Pancreas (tissue), 10 donors: Measurements from ENCODE around the gene KLHL35. TPM values are rescaled to one million over a fixed set of nuclear protein-coding genes. Genes with fewer than 3 reads are reported as not detected.

Experiments used
- ATAC-seq, 4 donors: fragments of 200-7000 bp; cut with Tn5 transposase; one replicate each; pipeline versions ENCODE4 v1.8.0 to v1.9.1; 2020; ENCODE audit warnings: mild to moderate bottlenecking in 4 of 4, moderate library complexity in 4 of 4
- DNase-seq, 6 donors: peaks; one replicate each; pipeline ENCODE4 v3.0.0-alpha.2; 2020
- FAIRE-seq: peaks from 2 replicates; lab custom pipeline; 2012; peaks lifted over from hg19 to GRCh38; lab: Jason Lieb, UNC
- H3K27ac ChIP-seq, 4 donors: fragments of 200-600 bp; sonication (generic); 1 replicate in 3 of 4; 2 replicates in 1 of 4; pipeline versions ENCODE4 v1.5.0 to v1.8.0; 2020
- H3K27me3 ChIP-seq, 4 donors: fragments of 200-600 bp; one replicate each; pipeline ENCODE4 v1.8.0; 2021
- H3K36me3 ChIP-seq, 3 donors: fragments of 200-600 bp; sonication (generic) in 1 of 3; one replicate each; pipeline versions ENCODE4 v1.5.0 to v1.8.0; 2020 to 2021
- H3K4me1 ChIP-seq, 3 donors: fragments of 200-600 bp; one replicate each; pipeline ENCODE4 v1.8.0; 2021
- H3K4me3 ChIP-seq, 4 donors: fragments of 200-600 bp; sonication (generic) in 2 of 4; one replicate each; pipeline versions ENCODE4 v1.5.0 to v1.8.0; 2020 to 2021
- H3K9me3 ChIP-seq, 4 donors: fragments of 200-600 bp; one replicate each; pipeline ENCODE4 v1.8.0; 2021
- WGBS, 2 donors: extraction: QIAGEN DNeasy Blood & Tissue Kit; methylation state at CpG; one replicate each; pipeline ENCODE4 v1.1.7; 2013; 5-methylcytosine and 5-hydroxymethylcytosine counted together
- intact Hi-C, 3 donors: fragments of 100-400 bp; cut with DNase I; formaldehyde crosslinking; loops; one replicate each; pipeline versions ENCODE4 v1.11.1 to v1.14.2; 2022
- polyA plus RNA-seq, 2 donors: library from polyadenylated mRNA; stranded (reverse); fragments of 200-250 nt; gene quantifications; one replicate each; pipeline ENCODE4 v1.2.3, GENCODE V29; 2013
- total RNA-seq, 6 donors: library from RNA; stranded (reverse); fragmentation: NEBNext Ultra II Directional in 4 of 6; extraction: Animal tissue kit (Norgen Biotek cat#: 25700) in 4 of 6; gene quantifications; one replicate each; pipeline versions ENCODE4 v1.2.1 to v1.2.4, GENCODE V29; 2021 to 2023
- TF ChIP-seq, protein P1 (sequence below), 4 donors: fragments of 200-600 bp; sonication (generic) in 3 of 4; IDR thresholded peaks; one replicate each; pipeline versions ENCODE4 v1.5.0 to v1.8.0; 2021; ENCODE audit warnings: antibody characterized with exemption in 4 of 4
- donor health status: healthy with polysubstance abuse.
- donor health status: DM: no; HTN: no; CAD: no; lungs with moderate emphysema.
- donor health status: DM: no; HTN: no; CAD: no.
- donor health status: control.
- donor health status: control.
- donor health status: Bipolar disorder and iron deficiency.
- donor health status: DM: yes; HTN: yes; CAD: no.
- donor health status: DM: no; HTN: no; CAD: no.
- donor health status: DM: no; HTN: no; CAD: no.
- donor health status: DM: yes; HTN: yes; CAD: no.

The KLHL35 gene
- total and polyA plus RNA-seq, 8 donors: 0.97 to 3.1 (median 1.8) TPM

DNA sequence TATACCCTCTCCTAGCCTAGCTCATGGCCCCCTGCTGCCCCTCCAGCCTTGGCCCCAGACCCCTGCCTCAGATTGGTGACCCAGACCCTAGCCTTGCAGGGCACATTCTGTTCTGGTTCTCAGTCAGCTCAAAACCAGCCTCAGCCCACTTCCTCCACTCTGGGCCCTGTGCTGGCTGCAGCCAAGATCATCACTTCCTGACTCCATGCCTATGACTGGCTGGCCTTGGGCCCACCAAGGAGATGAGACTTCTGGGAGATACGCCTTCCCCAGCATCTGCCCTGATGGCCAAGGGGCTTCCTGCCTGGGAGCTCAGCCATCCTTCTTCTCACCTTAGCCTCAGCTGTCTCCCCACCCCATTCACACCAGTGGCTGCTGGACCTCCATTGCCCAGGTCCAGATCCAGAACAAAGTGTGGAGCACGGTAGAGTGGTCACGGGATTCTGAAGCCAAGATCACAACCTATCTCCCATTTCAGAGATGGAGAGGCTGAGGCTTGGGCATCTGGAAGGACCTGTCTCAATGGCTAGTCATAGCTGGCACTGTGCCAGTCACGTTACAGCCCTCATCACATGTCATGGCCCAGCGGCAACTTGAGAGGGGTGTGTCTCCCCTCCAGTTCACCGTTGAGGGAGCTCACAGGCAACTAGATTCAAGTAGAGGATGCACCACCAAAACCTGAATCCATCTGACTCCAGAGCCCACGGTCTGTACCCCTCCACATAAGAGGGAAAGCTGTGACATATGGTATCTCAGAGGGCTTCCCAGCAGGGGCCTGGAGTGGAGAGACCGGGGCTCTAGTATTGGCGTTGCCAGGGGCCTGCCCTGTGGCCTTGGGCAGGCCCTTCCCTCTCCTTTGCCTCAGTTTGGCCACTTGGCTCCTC, 43.0 kb upstream of the KLHL35 start:
- FAIRE-seq: no peak
- intact Hi-C loops: no loop called here
- H3K36me3 ChIP-seq: no peaks in the 10 kb centered on the region

DNA sequence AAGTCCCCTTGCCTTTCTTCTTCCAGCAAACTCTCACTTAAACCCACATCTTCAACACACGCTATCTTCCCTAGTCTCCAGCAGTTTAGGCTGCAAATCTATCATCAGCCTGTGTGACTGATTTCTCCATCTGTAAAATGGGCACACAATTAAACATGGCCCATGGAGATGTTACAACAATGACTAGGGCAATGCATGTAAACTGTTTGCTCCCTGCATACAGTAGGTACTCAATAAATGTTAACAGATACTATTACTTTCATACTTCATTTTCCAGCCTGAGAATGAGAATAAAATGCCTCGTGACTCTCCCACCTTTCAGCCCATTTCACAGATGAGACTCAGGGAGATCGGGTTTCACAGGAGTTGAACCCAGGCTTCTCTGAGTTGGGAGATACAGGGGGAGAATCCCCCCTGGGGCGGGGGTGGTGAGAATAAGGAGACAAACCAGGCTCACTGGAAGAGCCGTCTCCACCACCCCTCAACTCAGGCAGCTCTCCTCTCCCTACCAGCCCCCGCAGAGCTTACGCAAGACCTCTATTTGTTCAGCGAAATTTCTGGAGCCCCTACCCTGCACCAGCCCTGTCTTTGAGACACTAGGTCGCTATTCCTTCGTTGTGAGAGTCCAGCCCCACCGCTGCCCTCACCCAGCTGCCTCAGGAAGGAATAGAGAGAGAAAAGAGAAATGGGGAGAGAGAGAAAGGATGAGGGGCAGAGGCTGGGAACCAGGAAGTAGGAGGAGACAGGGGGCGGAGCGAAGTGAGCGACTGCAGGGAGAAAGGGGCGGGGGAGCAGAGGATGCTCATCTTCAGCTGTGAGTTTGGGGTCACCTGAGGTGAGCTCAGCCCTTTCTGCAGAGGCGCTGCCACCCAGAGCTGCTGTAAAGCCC, 42.1 kb upstream of the KLHL35 start:
- no peak for FAIRE-seq
- no peaks in the 10 kb centered on the region for H3K9me3 ChIP-seq
- peak overlapping the region in 2 of 4 donors; percentile 17 to 61 for H3K27ac ChIP-seq
- no peaks in the 10 kb centered on the region for H3K36me3 ChIP-seq
- ATAC-seq: no peak
- WGBS, 2 donors: 82 to 88% methylated on average over 16 of the region's 16 CpGs
- H3K4me1 ChIP-seq: peaks cover 15 to 20% (median 18%) of the 10 kb centered on the region in 3 donors
- TF ChIP-seq, protein P1, sequence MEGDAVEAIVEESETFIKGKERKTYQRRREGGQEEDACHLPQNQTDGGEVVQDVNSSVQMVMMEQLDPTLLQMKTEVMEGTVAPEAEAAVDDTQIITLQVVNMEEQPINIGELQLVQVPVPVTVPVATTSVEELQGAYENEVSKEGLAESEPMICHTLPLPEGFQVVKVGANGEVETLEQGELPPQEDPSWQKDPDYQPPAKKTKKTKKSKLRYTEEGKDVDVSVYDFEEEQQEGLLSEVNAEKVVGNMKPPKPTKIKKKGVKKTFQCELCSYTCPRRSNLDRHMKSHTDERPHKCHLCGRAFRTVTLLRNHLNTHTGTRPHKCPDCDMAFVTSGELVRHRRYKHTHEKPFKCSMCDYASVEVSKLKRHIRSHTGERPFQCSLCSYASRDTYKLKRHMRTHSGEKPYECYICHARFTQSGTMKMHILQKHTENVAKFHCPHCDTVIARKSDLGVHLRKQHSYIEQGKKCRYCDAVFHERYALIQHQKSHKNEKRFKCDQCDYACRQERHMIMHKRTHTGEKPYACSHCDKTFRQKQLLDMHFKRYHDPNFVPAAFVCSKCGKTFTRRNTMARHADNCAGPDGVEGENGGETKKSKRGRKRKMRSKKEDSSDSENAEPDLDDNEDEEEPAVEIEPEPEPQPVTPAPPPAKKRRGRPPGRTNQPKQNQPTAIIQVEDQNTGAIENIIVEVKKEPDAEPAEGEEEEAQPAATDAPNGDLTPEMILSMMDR (IDR thresholded peaks at IDR 0.05): no peak
- no peak overlapping the region for H3K4me3 ChIP-seq
- intact Hi-C loops: no loop called here
- peak in 2 of 6 donors; percentile 33 to 52 for DNase-seq
- no peaks in the 10 kb centered on the region for H3K27me3 ChIP-seq

More for the DNA sequence above, 43.0 kb upstream of the KLHL35 start:
- Histone ChIP-seq H3K9me3 (no peaks in the 10 kb centered on the region), H3K27me3 (no peaks in the 10 kb centered on the region), H3K4me3 (no peak overlapping the region), H3K27ac (peak overlapping the region; percentile 59 to 76 (median 63)), H3K4me1 (peaks cover 15 to 20% (median 18%) of the 10 kb centered on the region in 3 donors)
- DNase-seq (peak in 2 of 6 donors; percentile 36 to 69), ATAC-seq (peak; percentile 5 to 13 (median 10))
- TF ChIP-seq, protein P1 (IDR thresholded peaks at IDR 0.05): no peak
- WGBS, 2 donors: 55 to 64% methylated on average over 9 of the region's 9 CpGs

DNA sequence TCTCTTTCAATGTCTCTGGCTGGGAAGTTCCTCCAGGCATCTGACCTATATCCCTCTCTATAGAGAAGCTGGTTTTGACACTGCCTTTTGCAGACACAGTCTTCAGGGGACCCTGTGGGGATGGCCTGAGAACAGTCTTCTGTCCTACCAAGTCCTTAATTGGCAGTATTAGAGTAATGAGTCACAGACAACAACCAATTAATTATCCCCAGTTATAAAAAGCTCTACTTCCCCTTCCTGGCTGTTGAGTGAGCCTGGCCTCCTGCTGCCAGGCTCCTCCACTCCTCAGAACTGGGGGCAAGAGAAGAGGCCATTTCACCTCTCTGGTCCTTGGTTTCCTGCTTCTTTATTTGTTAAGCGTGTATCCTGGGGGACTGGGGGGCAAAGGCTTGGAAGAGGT, 41.2 kb upstream of the KLHL35 start:
- intact Hi-C loops: no loop called here
- no peak for FAIRE-seq
- TF ChIP-seq, protein P1 (IDR thresholded peaks at IDR 0.05): no peak
- Histone ChIP-seq H3K9me3 (no peaks in the 10 kb centered on the region), H3K27me3 (no peaks in the 10 kb centered on the region), H3K27ac (no peak overlapping the region), H3K4me3 (no peak overlapping the region), H3K4me1 (peaks cover 15 to 20% (median 18%) of the 10 kb centered on the region in 3 donors), H3K36me3 (no peaks in the 10 kb centered on the region)
- ATAC-seq: no peak
- 79 to 90% methylated on average over 1 of the region's 1 CpG for WGBS, 2 donors
- no peak for DNase-seq

DNA sequence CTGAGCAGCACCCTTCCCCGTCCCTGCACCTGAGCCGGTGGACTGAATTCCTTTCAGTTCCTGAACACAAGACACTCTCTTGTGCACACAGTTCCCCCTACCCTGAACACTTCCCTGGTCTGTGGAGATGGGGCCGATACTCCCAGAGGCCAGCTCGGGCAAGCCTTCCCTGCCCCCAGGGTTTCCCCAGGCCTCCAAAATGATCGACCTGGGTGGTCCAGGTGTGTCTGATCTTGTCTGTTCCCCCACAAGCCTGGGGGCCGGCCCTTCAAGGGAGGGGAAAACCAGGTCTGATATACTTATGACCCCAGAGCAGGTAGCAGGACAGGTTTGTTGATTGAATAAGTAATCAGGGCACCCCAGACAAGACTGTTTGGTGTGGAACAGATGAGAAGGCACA, 40.7 kb upstream of the KLHL35 start:
- Histone ChIP-seq H3K4me3 (no peak overlapping the region), H3K36me3 (no peaks in the 10 kb centered on the region), H3K27me3 (no peaks in the 10 kb centered on the region), H3K9me3 (no peaks in the 10 kb centered on the region), H3K27ac (no peak overlapping the region), H3K4me1 (peaks cover 15 to 20% (median 18%) of the 10 kb centered on the region in 3 donors)
- FAIRE-seq (no peak), ATAC-seq (no peak), DNase-seq (peak in 2 of 6 donors; percentile 38 to 41)
- 70 to 87% methylated on average over 6 of the region's 6 CpGs for WGBS, 2 donors
- TF ChIP-seq, protein P1 (IDR thresholded peaks at IDR 0.05): no peak
- intact Hi-C loops: no loop called here
